Neural cell (in vitro differentiated cells): ENCODE results near the gene FAM53B.

Source experiments
- EP300 ChIP-seq: fragments of 450-650 bp; conservative IDR thresholded peaks from 2 replicates; pipeline ENCODE4 v1.6.1; 2014; ENCODE audit warnings: antibody characterized with exemption, mild to moderate bottlenecking, moderate library complexity; ENCODE audit not compliant: poor library complexity, severe bottlenecking
- EZH2 ChIP-seq: fragments of 200-600, 300-800 bp; shearing (Covaris generic), sonication (generic); IDR thresholded peaks from 2 replicates; pipeline ENCODE4 v1.6.1; 2014; ENCODE audit warnings: antibody characterized with exemption, low read length, borderline replicate concordance, mild to moderate bottlenecking; ENCODE audit not compliant: insufficient read depth, poor library complexity, severe bottlenecking
- MXI1 ChIP-seq: fragments of 450-650 bp; conservative IDR thresholded peaks from 2 replicates; pipeline ENCODE4 v1.6.1; 2014; ENCODE audit warnings: antibody characterized with exemption, mild to moderate bottlenecking; ENCODE audit not compliant: poor library complexity, severe bottlenecking
- POLR2AphosphoS5 ChIP-seq: IDR thresholded peaks from 2 replicates; pipeline ENCODE4 v1.6.1; 2012
- RAD21 ChIP-seq: fragments of 450-650 bp; conservative IDR thresholded peaks from 2 replicates; pipeline ENCODE4 v1.6.1; 2014; ENCODE audit warnings: antibody characterized with exemption, mild to moderate bottlenecking, moderate library complexity
- SMC3 ChIP-seq: fragments of 450-650 bp; conservative IDR thresholded peaks from 2 replicates; pipeline ENCODE4 v1.6.1; 2014; ENCODE audit warnings: antibody characterized with exemption, mild to moderate bottlenecking, moderate library complexity; ENCODE audit not compliant: poor library complexity
- TAF1 ChIP-seq: IDR thresholded peaks from 2 replicates; pipeline ENCODE4 v1.6.1; 2012; ENCODE audit warnings: low read depth
- TF ChIP-seq, protein P1 (sequence below): fragments of 450-650 bp; IDR thresholded peaks from 2 replicates; pipeline ENCODE4 v1.5.1; 2014; ENCODE audit warnings: antibody characterized with exemption, mild to moderate bottlenecking, moderate library complexity; ENCODE audit not compliant: poor library complexity, severe bottlenecking
- TF ChIP-seq, protein P2 (sequence below): IDR thresholded peaks from 2 replicates; pipeline ENCODE4 v1.6.1; 2012; ENCODE audit warnings: borderline replicate concordance

DNA sequence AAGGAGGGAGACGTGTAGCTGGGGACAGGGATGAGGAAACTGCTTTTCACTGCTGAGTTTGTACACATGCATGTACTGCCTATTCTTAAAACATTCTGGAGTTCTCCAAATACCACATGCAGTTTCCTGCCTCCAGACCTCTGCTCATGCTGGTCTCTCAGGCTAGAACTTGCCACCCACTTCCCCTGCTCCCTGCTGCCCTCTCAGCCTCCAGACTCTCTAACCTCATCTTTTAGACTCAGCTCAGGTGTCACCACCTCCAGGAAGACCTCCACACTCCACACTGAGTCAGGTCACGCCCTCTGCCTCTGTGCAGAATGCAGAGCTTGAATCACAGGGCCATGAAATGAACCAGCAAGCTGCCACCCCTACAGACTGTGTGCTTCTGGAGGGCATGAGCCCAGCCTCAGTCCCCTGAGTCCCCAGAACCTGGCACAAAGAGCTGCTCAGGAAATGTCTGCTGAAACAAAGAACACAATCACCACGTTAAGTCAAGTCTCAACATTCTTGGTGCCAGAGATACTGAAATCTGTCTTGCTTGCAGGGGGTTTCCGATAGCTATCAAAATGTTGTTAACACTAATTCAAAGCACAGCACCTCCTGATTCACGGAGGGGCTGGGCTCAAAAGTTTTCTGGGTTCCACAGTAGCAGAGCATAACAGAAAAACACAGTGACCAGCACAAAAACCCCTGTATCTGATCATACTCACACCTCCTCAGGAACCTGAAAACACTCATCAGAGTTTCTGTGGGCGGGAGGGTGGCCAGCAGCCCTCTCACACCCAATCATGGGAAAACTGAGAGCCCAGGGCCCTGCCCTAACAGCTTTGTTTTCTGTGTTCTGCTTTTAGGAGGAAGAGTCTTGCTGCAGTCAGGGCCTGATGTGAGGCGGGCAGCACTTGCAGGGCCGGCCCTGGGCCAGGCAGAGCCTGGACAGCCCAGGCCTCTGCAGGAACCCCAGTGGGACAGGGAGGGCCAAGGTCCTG lies 21.1 kb downstream of the FAM53B start:
- TF ChIP-seq, protein P1, sequence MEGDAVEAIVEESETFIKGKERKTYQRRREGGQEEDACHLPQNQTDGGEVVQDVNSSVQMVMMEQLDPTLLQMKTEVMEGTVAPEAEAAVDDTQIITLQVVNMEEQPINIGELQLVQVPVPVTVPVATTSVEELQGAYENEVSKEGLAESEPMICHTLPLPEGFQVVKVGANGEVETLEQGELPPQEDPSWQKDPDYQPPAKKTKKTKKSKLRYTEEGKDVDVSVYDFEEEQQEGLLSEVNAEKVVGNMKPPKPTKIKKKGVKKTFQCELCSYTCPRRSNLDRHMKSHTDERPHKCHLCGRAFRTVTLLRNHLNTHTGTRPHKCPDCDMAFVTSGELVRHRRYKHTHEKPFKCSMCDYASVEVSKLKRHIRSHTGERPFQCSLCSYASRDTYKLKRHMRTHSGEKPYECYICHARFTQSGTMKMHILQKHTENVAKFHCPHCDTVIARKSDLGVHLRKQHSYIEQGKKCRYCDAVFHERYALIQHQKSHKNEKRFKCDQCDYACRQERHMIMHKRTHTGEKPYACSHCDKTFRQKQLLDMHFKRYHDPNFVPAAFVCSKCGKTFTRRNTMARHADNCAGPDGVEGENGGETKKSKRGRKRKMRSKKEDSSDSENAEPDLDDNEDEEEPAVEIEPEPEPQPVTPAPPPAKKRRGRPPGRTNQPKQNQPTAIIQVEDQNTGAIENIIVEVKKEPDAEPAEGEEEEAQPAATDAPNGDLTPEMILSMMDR = no peak
- no peak for TF ChIP-seq POLR2AphosphoS5
- TF ChIP-seq EP300 = no peak
- no peak for TF ChIP-seq SMC3
- TF ChIP-seq, protein P2, sequence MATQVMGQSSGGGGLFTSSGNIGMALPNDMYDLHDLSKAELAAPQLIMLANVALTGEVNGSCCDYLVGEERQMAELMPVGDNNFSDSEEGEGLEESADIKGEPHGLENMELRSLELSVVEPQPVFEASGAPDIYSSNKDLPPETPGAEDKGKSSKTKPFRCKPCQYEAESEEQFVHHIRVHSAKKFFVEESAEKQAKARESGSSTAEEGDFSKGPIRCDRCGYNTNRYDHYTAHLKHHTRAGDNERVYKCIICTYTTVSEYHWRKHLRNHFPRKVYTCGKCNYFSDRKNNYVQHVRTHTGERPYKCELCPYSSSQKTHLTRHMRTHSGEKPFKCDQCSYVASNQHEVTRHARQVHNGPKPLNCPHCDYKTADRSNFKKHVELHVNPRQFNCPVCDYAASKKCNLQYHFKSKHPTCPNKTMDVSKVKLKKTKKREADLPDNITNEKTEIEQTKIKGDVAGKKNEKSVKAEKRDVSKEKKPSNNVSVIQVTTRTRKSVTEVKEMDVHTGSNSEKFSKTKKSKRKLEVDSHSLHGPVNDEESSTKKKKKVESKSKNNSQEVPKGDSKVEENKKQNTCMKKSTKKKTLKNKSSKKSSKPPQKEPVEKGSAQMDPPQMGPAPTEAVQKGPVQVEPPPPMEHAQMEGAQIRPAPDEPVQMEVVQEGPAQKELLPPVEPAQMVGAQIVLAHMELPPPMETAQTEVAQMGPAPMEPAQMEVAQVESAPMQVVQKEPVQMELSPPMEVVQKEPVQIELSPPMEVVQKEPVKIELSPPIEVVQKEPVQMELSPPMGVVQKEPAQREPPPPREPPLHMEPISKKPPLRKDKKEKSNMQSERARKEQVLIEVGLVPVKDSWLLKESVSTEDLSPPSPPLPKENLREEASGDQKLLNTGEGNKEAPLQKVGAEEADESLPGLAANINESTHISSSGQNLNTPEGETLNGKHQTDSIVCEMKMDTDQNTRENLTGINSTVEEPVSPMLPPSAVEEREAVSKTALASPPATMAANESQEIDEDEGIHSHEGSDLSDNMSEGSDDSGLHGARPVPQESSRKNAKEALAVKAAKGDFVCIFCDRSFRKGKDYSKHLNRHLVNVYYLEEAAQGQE = no peak
- TF ChIP-seq MXI1 = no peak
- TF ChIP-seq RAD21 = no peak
- TF ChIP-seq EZH2 = no peak
- no peak for TF ChIP-seq TAF1
